K562 (cell line): ENCODE data around the gene SETD4. TPM values are rescaled to one million over a fixed set of nuclear protein-coding genes. Genes with fewer than 3 reads are reported as not detected.

ENCODE experiments used
- ATAC-seq: fragments of 200-7000 bp; cut with Tn5 transposase; 3 replicates; pipeline ENCODE4 v1.9.1; 2020; ENCODE audit warnings: moderate library complexity
- BruUV-seq: library from RNA; stranded (reverse); fragments of 400-500 nt; replicated peaks from 2 replicates; lab custom pipeline; 2021; lab: Mats Ljungman, UMichigan
- CTCF ChIA-PET: fragments of 300-600 bp; formaldehyde crosslinking; extraction: SDS; loops from one replicate; lab custom pipeline; 2021; ENCODE audit warnings: low intra/inter-chr PET ratio; lab: Yijun Ruan, JAX
- POLR2A ChIA-PET: fragments of 300-600, 350-650 bp; sonication (Branson Sonifier 250); formaldehyde crosslinking; extraction: SDS; loops from one replicate; lab custom pipeline; 2021; ENCODE audit warnings: antibody characterized with exemption, inconsistent platforms; lab: Yijun Ruan, JAX
- DNase-seq, 4 experiments: peaks; one replicate each; pipeline versions ENCODE4 v3.0.0 to v3.0.0-alpha.2; 2011 to 2018; ENCODE audit warnings: low spot score in 3 of 4, mixed read lengths in 3 of 4; ENCODE audit errors: extremely low read depth in 1 of 4
- FAIRE-seq: peaks from 2 replicates; lab custom pipeline; 2011; peaks lifted over from hg19 to GRCh38; lab: Jason Lieb, UNC
- H2AFZ ChIP-seq: 2 replicates; pipeline ENCODE4 v1.6.0; 2011; ENCODE audit warnings: low read depth, low read length, control low read depth, inconsistent platforms
- H3K27ac ChIP-seq: fragments of 200-600 bp; 3 replicates; pipeline ENCODE4 v1.8.0; 2011; ENCODE audit warnings: low read depth, mild to moderate bottlenecking, control low read depth, inconsistent platforms, low read length, moderate library complexity, mixed read lengths; ENCODE audit errors: extremely low read depth
- H3K27me3 ChIP-seq, 2 experiments: fragments of 300-600 bp in 1 of 2; 2 replicates in 1 of 2; 3 replicates in 1 of 2; pipeline versions ENCODE4 v1.6.0 to v1.8.0; 2011; ENCODE audit warnings: inconsistent platforms in 2 of 2, low read length in 2 of 2, mild to moderate bottlenecking in 1 of 2, mixed read lengths in 1 of 2, moderate library complexity in 1 of 2; ENCODE audit not compliant: control insufficient read depth in 2 of 2, insufficient read depth in 2 of 2
- H3K36me3 ChIP-seq: fragments of 300-600 bp; 3 replicates; pipeline ENCODE4 v1.8.0; 2011; ENCODE audit warnings: mild to moderate bottlenecking, low read length, inconsistent platforms; ENCODE audit not compliant: control insufficient read depth, insufficient read depth
- H3K4me1 ChIP-seq, 2 experiments: fragments of 200-600 bp in 1 of 2; replicated peaks in 1 of 2; 2 replicates in 1 of 2; 3 replicates in 1 of 2; pipeline versions ENCODE4 v1.5.1 to v1.8.0; 2011; ENCODE audit warnings: inconsistent platforms in 2 of 2, low read length in 2 of 2, mild to moderate bottlenecking in 1 of 2, mixed read lengths in 1 of 2, moderate library complexity in 1 of 2; ENCODE audit not compliant: control insufficient read depth in 2 of 2, insufficient read depth in 2 of 2
- H3K4me2 ChIP-seq: 2 replicates; pipeline ENCODE4 v1.6.1; 2011; ENCODE audit warnings: low read length, control low read depth, inconsistent platforms, mixed read lengths; ENCODE audit not compliant: insufficient read depth
- H3K4me3 ChIP-seq: fragments of 200-600 bp; sonication (generic), shearing (Covaris generic); 2 replicates; pipeline ENCODE4 v1.5.1; 2016; ENCODE audit warnings: control low read depth, inconsistent platforms
- H3K79me2 ChIP-seq: fragments of 200-600 bp; 3 replicates; pipeline ENCODE4 v1.8.0; 2011; ENCODE audit warnings: low read length, inconsistent platforms; ENCODE audit not compliant: control insufficient read depth, insufficient read depth
- H3K9ac ChIP-seq, 2 experiments: 2 replicates each; pipeline versions ENCODE4 v1.6.0 to v1.6.1; 2011; ENCODE audit warnings: low read depth in 2 of 2, low read length in 2 of 2, control low read depth in 1 of 2, inconsistent platforms in 1 of 2, mild to moderate bottlenecking in 1 of 2, mixed read lengths in 1 of 2; ENCODE audit not compliant: insufficient read depth in 1 of 2
- H3K9me1 ChIP-seq: one replicate; pipeline ENCODE4 v1.6.0; 2011; ENCODE audit warnings: inconsistent platforms, mild to moderate bottlenecking, low read length, moderate library complexity; ENCODE audit not compliant: control insufficient read depth, insufficient read depth
- H3K9me3 ChIP-seq: replicated peaks from 2 replicates; pipeline ENCODE4 v1.5.1; 2011; ENCODE audit warnings: low read depth, low read length, inconsistent platforms; ENCODE audit not compliant: control insufficient read depth, insufficient read depth
- H4K20me1 ChIP-seq: replicated peaks from 2 replicates; pipeline ENCODE4 v1.6.1; 2011; ENCODE audit warnings: low read length, inconsistent platforms, mixed read lengths; ENCODE audit not compliant: control insufficient read depth, insufficient read depth
- ADNP ChIP-seq: fragments of 200-800 bp; sonication (Bioruptor generic); IDR thresholded peaks from 2 replicates; pipeline ENCODE4 v1.6.1; 2016; ENCODE audit warnings: missing genetic modification characterization, missing compliant biosample characterization
- BCOR ChIP-seq: fragments of 450-650 bp; IDR thresholded peaks from 2 replicates; pipeline ENCODE4 v1.6.1; 2016
- CEBPG ChIP-seq, 3 experiments: fragments of 200-800 bp in 1 of 3; sonication (Bioruptor generic) in 1 of 3; sonication (generic) in 1 of 3; formaldehyde crosslinking in 1 of 3; IDR thresholded peaks in 2 of 3; conservative IDR thresholded peaks in 1 of 3; 2 replicates each; pipeline versions ENCODE4 v1.6.1 to v1.8.0; 2016 to 2022; ENCODE audit warnings: missing compliant biosample characterization in 2 of 3, missing genetic modification characterization in 2 of 3, mild to moderate bottlenecking in 1 of 3, missing genetic modification reagents in 1 of 3
- E2F8 ChIP-seq: fragments of 450-650 bp; IDR thresholded peaks from 2 replicates; pipeline ENCODE4 v1.7.1; 2018; ENCODE audit warnings: mild to moderate bottlenecking, low read depth; ENCODE audit not compliant: partially characterized antibody
- FOXO4 ChIP-seq: fragments of 450-650 bp; formaldehyde crosslinking; IDR thresholded peaks from 2 replicates; pipeline ENCODE4 v1.4.0; 2020; ENCODE audit warnings: mild to moderate bottlenecking, moderate library complexity
- LCOR ChIP-seq: sonication (generic); formaldehyde crosslinking; IDR thresholded peaks from 2 replicates; pipeline ENCODE4 v1.8.0; 2022; ENCODE audit warnings: mild to moderate bottlenecking, missing genetic modification reagents
- MCM5 ChIP-seq: fragments of 450-650 bp; IDR thresholded peaks from 2 replicates; pipeline ENCODE4 v1.6.1; 2016; ENCODE audit warnings: low read depth
- NFYB ChIP-seq: IDR thresholded peaks from 2 replicates; pipeline ENCODE4 v1.6.1; 2011; ENCODE audit warnings: mild to moderate bottlenecking, moderate library complexity; ENCODE audit not compliant: insufficient read length; ENCODE audit errors: extremely low read depth
- POLR3G ChIP-seq: IDR thresholded peaks from 2 replicates; pipeline ENCODE4 v1.6.1; 2011; ENCODE audit not compliant: insufficient read length, insufficient replicate concordance; ENCODE audit errors: extremely low read depth
- RAD21 ChIP-seq, 2 experiments: fragments of 250-450 bp in 1 of 2; fragments of 450-650 bp in 1 of 2; sonication (Bioruptor Pico) in 1 of 2; formaldehyde crosslinking in 1 of 2; IDR thresholded peaks in 1 of 2; conservative IDR thresholded peaks in 1 of 2; 2 replicates each; pipeline versions ENCODE4 v1.4.0 to v1.8.0; 2020 to 2022; ENCODE audit warnings: mild to moderate bottlenecking in 2 of 2, moderate library complexity in 1 of 2
- RBM25 ChIP-seq: fragments of 200-400 bp; formaldehyde crosslinking; IDR thresholded peaks from 2 replicates; pipeline ENCODE4 v1.6.1; 2018; ENCODE audit warnings: low read length, low read depth, moderate library complexity; ENCODE audit not compliant: severe bottlenecking
- SIN3B ChIP-seq: fragments of 450-650 bp; IDR thresholded peaks from 2 replicates; pipeline ENCODE4 v1.6.1; 2017; ENCODE audit warnings: low read depth, mild to moderate bottlenecking, moderate library complexity
- STAG1 ChIP-seq: sonication (generic); formaldehyde crosslinking; IDR thresholded peaks from 2 replicates; pipeline ENCODE4 v1.5.0; 2020; ENCODE audit warnings: missing genetic modification reagents, borderline replicate concordance
- TAF1 ChIP-seq: IDR thresholded peaks from 2 replicates; pipeline ENCODE4 v1.6.1; 2011; ENCODE audit warnings: mild to moderate bottlenecking, low read length, moderate library complexity; ENCODE audit not compliant: insufficient read depth, control insufficient read depth, severe bottlenecking; ENCODE audit errors: extremely low read depth
- TAL1 ChIP-seq: fragments of 450-650 bp; IDR thresholded peaks from 2 replicates; pipeline ENCODE4 v1.6.1; 2016; ENCODE audit warnings: mild to moderate bottlenecking
- TRIM24 ChIP-seq, 2 experiments: fragments of 450-650 bp; IDR thresholded peaks; 2 replicates each; pipeline ENCODE4 v1.6.1; 2016
- ZC3H4 ChIP-seq: sonication (generic); formaldehyde crosslinking; IDR thresholded peaks from 2 replicates; pipeline ENCODE4 v1.9.0; 2021; ENCODE audit warnings: missing genetic modification reagents, borderline replicate concordance
- WGBS: fragments of 100-300 bp; shearing (Covaris generic); methylation state at CpG from one replicate; pipeline ENCODE4 v1.1.6; 2016; ENCODE audit warnings: low coverage, mixed read lengths; ENCODE audit not compliant: insufficient coverage; ENCODE audit errors: missing lambda C conversion rate; 5-methylcytosine and 5-hydroxymethylcytosine counted together
- in situ Hi-C: fragments of 300-500 bp; cut with MboI; formaldehyde crosslinking; loops from 4 replicates; pipeline ENCODE4 v1.15.0; 2018; ENCODE audit warnings: inconsistent platforms, mixed read lengths
- intact Hi-C: fragments of 100-400 bp; cut with micrococcal nuclease; formaldehyde crosslinking; loops from 2 replicates; pipeline ENCODE4 v1.14.2; 2022
- polyA plus RNA-seq, 8 experiments: library from polyadenylated mRNA; depleted of rRNA in 4 of 8; stranded (reverse) in 5 of 8; unstranded in 3 of 8; fragments of >200 nt; fragmentation: Nextera tagmentation in 2 of 8; fragmentation: Illumina TruSeq in 1 of 8; extraction: Ambion mirVana in 2 of 8; extraction: Trizol in 1 of 8; gene quantifications; 2 replicates each; pipeline versions ENCODE4 v1.2.1 to v1.2.3, GENCODE V29; 2011 to 2014; ENCODE audit warnings: inconsistent platforms in 1 of 8, missing spikeins in 1 of 8
- total RNA-seq, 7 experiments: library from RNA; depleted of rRNA in 6 of 7; stranded (reverse); fragments of >200 nt in 6 of 7; fragmentation: Illumina TruSeq in 2 of 7; extraction: Trizol in 2 of 7; gene quantifications; 2 replicates each; pipeline versions ENCODE4 v1.2.1 to v1.2.3, GENCODE V29; 2011 to 2021; ENCODE audit warnings: low replicate concordance in 1 of 7

Gene SETD4
- total and polyA plus RNA-seq, 9 of the 15 experiments (the other 6 are each of a cell fraction or from before 2014, with no cell fraction given), result 16.1 to 51.3 (median 25.7) TPM

- no TSS peak for BruUV-seq
- FAIRE-seq, result no peak
- in situ Hi-C loops, result no loop called here
Measured at GRCh38 chr21:35990609-35991008, 69.7 kb downstream of the SETD4 start.

More at GRCh38 chr21:35990609-35991008, 69.7 kb downstream of the SETD4 start:
- POLR2A ChIA-PET, result no interaction called here
- Histone ChIP-seq H3K9me1 (no peaks in the 10 kb centered on the region), H3K27me3 (peaks cover 23 to 52% of the 10 kb centered on the region in 2 experiments), H3K9me3 (no peaks in the 10 kb centered on the region; the same call in 1 of the 2 replicates), H2AFZ (no peak overlapping the region), H3K4me3 (no peak overlapping the region), H3K36me3 (no peaks in the 10 kb centered on the region), H3K79me2 (no peaks in the 10 kb centered on the region), H3K4me1 (no peaks in the 10 kb centered on the region), H3K4me2 (no peak overlapping the region), H4K20me1 (no peaks in the 10 kb centered on the region), H3K27ac (no peak overlapping the region), H3K9ac (no peak overlapping the region)
- DNase-seq (no peak), ATAC-seq (no peak)
- CTCF ChIA-PET, result no interaction called here
- intact Hi-C loops, result no loop called here
- no peak for TF ChIP-seq TAF1
- TF ChIP-seq E2F8, result no peak
- 0 out of 2 replicates have a peak, but pooled peaks have one; percentile 34 for TF ChIP-seq ADNP (tag)
- TF ChIP-seq TRIM24 (IDR thresholded peaks at IDR 0.05), result no peak
- no peak for TF ChIP-seq SIN3B
- peak; percentile 62 for TF ChIP-seq RBM25
- TF ChIP-seq TAL1, result no peak
- no peak for TF ChIP-seq POLR3G
- TF ChIP-seq RAD21 (CRISPR knock-in tag; conservative IDR thresholded peaks at IDR 0.05 in 1 of 2, IDR thresholded peaks at IDR 0.05 in 1 of 2), result no peak
- TF ChIP-seq ZC3H4 (CRISPR knock-in tag), result no peak
- no peak for TF ChIP-seq STAG1 (CRISPR knock-in tag)
- TF ChIP-seq BCOR, result peak; percentile 63; the same call in 1 of the 2 replicates
- TF ChIP-seq MCM5, result no peak
- TF ChIP-seq FOXO4 (CRISPR knock-in tag), result no peak
- no peak for TF ChIP-seq LCOR
- TF ChIP-seq CEBPG (CRISPR knock-in tag; IDR thresholded peaks at IDR 0.05), result no peak
- no peak for TF ChIP-seq CEBPG (tag; conservative IDR thresholded peaks at IDR 0.05 in 1 of 2, IDR thresholded peaks at IDR 0.05 in 1 of 2)
- no peak for TF ChIP-seq NFYB
- 0% methylated on average over 8 of the region's 9 CpGs for WGBS
